ENCODE data around the gene ZNF24. TPM values are rescaled to one million over a fixed set of nuclear protein-coding genes. Genes with fewer than 3 reads are reported as not detected.

The ZNF24 gene
- total RNA-seq, 1 donor from 2014 or later = 64.1 TPM

- peak overlapping the region; percentile 97 for H3K4me3 Mint-ChIP-seq
- DNase-seq (ENCODE audit: extremely low spot score, unreplicated experiment) = no peak
- peaks cover 3% of the 10 kb centered on the region for H3K27me3 Mint-ChIP-seq
- TF ChIP-seq, protein P1, sequence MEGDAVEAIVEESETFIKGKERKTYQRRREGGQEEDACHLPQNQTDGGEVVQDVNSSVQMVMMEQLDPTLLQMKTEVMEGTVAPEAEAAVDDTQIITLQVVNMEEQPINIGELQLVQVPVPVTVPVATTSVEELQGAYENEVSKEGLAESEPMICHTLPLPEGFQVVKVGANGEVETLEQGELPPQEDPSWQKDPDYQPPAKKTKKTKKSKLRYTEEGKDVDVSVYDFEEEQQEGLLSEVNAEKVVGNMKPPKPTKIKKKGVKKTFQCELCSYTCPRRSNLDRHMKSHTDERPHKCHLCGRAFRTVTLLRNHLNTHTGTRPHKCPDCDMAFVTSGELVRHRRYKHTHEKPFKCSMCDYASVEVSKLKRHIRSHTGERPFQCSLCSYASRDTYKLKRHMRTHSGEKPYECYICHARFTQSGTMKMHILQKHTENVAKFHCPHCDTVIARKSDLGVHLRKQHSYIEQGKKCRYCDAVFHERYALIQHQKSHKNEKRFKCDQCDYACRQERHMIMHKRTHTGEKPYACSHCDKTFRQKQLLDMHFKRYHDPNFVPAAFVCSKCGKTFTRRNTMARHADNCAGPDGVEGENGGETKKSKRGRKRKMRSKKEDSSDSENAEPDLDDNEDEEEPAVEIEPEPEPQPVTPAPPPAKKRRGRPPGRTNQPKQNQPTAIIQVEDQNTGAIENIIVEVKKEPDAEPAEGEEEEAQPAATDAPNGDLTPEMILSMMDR (conservative IDR thresholded peaks at IDR 0.05) = no peak
- H3K9me3 Mint-ChIP-seq = no peaks in the 10 kb centered on the region
- peaks cover 33% of the 10 kb centered on the region for H3K36me3 Mint-ChIP-seq
- peaks cover 21% of the 10 kb centered on the region for H3K4me1 Mint-ChIP-seq (ENCODE audit: unreplicated experiment)
- peak overlapping the region; percentile 98 for H3K27ac Mint-ChIP-seq
Measured at GRCh38 chr18:35291166-35291565, 53.1 kb downstream of the ZNF24 start.

DNA sequence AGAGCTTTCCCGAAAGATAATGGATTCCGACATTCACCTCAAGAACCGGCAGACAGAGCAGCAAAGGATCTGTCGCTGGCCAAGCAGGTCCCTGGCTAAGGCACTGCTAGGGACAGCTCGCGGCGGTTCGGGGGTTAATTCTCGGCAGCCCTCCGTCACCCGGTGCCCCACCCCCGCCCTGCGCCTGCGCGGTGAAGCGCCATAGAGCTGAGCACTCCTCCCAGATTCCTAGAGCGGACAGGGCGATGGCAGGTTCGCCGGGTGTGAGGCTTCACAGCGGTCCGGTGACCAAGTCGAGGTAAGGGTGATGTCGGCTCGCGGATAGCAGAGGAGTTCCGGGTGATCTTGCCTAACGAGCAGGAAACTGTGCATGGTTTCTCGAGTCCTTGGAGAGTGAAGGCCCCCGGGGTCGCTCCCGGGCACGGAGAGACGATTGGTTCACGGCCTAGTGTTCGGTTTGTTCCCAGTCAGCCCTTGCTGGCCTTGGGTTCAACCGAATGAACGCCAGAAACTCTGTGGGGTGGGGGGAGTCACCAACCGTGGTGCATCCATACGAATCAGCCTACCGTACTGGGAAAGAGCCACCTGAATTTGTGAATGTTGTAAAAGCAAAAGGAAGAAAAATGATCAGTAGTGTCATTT, 54.0 kb downstream of the ZNF24 start, which contains the start of gene ZSCAN30:
TSS of gene ZSCAN30 (minus strand) at position 136 of the 642 bp plus-strand sequence. CDS start 25,877 bp downstream, outside the sequence.
- H3K4me1 Mint-ChIP-seq (ENCODE audit: unreplicated experiment) = peaks cover 21% of the 10 kb centered on the region
- H3K36me3 Mint-ChIP-seq = peaks cover 24% of the 10 kb centered on the region
- H3K9me3 Mint-ChIP-seq = no peaks in the 10 kb centered on the region
- H3K4me3 Mint-ChIP-seq = peak within 1 kb of the TSS; percentile 97
- peak within 1 kb of the TSS; percentile 98 for H3K27ac Mint-ChIP-seq
- TF ChIP-seq, protein P1 (conservative IDR thresholded peaks at IDR 0.05) = no peak
- DNase-seq (ENCODE audit: extremely low spot score, unreplicated experiment) = peak; percentile 94
- peaks cover 3% of the 10 kb centered on the region for H3K27me3 Mint-ChIP-seq

GRCh38 chr18:35289727-35290093, 54.5 kb downstream of the ZNF24 start:
- TF ChIP-seq, protein P1 (conservative IDR thresholded peaks at IDR 0.05) = no peak
- Mint-ChIP-seq H3K9me3 (no peaks in the 10 kb centered on the region), H3K4me1 (ENCODE audit: unreplicated experiment) (peaks cover 21% of the 10 kb centered on the region), H3K27me3 (peaks cover 3% of the 10 kb centered on the region), H3K36me3 (peaks cover 19% of the 10 kb centered on the region), H3K27ac (peak overlapping the region; percentile 98), H3K4me3 (peak overlapping the region; percentile 97)
- no peak for DNase-seq (ENCODE audit: extremely low spot score, unreplicated experiment)

DNA sequence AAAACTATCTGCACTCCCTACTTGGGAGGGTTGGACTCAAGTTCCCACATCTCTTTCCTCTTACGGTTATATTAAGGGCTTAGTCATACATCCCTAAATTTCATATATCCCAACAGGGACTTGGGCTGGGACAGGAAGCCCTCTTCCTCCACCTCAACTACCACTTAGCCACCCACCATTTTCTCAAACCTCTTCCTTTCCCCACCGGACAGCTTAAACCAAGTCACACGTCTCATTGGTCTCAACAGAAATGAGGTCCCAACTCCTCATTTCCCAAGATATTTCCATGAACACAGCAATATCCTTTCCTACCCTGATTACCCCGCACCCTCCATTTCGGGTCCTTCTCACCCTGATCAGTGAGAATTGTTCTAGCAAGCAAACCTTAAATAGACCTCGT, 54.9 kb downstream of the ZNF24 start:
- DNase-seq (ENCODE audit: extremely low spot score, unreplicated experiment) = no peak
- Mint-ChIP-seq H3K4me3 (peak overlapping the region; percentile 97), H3K36me3 (peaks cover 15% of the 10 kb centered on the region), H3K27me3 (peaks cover 3% of the 10 kb centered on the region), H3K27ac (peak overlapping the region; percentile 98), H3K9me3 (no peaks in the 10 kb centered on the region), H3K4me1 (ENCODE audit: unreplicated experiment) (peaks cover 21% of the 10 kb centered on the region)
- TF ChIP-seq, protein P1 (conservative IDR thresholded peaks at IDR 0.05) = no peak

DNA sequence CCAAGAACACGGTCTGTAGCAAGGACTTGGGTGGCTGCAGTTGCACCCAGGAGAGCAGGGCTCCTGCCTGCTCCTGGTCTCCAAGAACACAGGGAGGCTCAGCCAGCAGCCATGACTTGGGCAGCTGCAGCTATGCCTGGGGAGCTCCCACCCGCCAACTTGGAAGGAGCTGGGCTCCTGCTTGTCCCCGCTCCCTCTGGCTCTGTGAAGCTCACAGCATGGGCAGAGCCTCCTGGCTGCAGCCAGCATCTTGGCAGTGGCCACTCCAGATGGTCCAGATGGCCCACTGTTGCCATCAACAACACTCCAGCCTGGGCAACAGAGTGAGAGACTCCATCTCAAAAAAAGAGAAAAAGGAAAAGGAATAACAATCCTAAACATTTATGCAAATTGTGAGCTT, 59.4 kb downstream of the ZNF24 start:
- DNase-seq (ENCODE audit: extremely low spot score, unreplicated experiment) = no peak
- TF ChIP-seq, protein P1 (conservative IDR thresholded peaks at IDR 0.05) = no peak
- no peaks in the 10 kb centered on the region for H3K27me3 Mint-ChIP-seq
- H3K9me3 Mint-ChIP-seq = no peaks in the 10 kb centered on the region
- no peak overlapping the region for H3K4me3 Mint-ChIP-seq
- no peak overlapping the region for H3K27ac Mint-ChIP-seq
- H3K4me1 Mint-ChIP-seq (ENCODE audit: unreplicated experiment) = peaks cover 5% of the 10 kb centered on the region
- H3K36me3 Mint-ChIP-seq = peaks cover 23% of the 10 kb centered on the region

Data from type B pancreatic cell (in vitro differentiated cells).